ENCODE results near the gene C9orf40.

C9orf40 gene

DNA sequence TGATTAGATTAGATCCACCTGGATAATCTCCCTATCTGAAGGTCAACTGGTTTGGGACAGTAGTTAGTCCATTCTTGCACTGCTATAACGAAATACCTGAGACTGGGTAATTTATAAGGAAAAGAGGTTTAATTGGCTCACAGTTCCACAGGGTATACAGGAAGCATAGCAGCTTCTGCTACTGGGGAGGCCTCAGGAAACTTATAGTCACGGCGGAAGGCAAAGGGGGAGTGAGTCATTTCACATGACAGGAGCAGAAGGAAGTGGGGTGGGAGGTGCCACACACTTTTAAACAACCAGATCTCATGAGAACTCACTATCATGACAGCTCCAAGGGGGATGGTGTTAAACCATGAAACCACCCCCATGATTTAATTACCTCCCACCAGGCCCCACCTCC is 9.9 kb downstream of the C9orf40 start:
- in situ Hi-C loops (cut with MboI; ENCODE audit: low sequenced_read_pairs) = no loop called here

DNA sequence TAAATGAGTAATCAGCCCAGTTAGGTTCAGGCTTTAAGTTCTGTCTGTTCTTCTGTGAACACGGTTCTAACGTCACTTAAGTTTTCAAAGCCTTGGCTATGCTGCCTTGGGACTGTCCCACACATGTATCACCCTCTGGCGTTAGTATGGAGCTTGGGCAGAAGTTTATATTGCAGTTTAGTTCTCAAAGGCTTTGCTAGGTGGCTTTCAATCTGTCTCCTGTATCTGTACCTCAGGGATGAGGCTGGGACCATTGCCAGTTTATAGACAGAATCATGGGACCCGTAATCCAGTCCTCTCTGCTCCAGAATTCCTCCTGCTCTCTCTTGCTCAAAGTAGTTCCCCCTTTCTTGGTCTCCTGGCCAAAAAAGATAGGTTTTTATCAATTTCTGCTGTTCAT is 12.1 kb downstream of the C9orf40 start:
- in situ Hi-C loops (cut with MboI; ENCODE audit: low sequenced_read_pairs) = no loop called here

GRCh38 chr9:74935008-74935407 is 17.7 kb downstream of the C9orf40 start:
- in situ Hi-C loops (cut with MboI; ENCODE audit: low sequenced_read_pairs) = no loop called here

- in situ Hi-C loops (cut with MboI; ENCODE audit: low sequenced_read_pairs) = no loop called here
Measured at GRCh38 chr9:74921737-74922136, 31.0 kb downstream of the C9orf40 start.

DNA sequence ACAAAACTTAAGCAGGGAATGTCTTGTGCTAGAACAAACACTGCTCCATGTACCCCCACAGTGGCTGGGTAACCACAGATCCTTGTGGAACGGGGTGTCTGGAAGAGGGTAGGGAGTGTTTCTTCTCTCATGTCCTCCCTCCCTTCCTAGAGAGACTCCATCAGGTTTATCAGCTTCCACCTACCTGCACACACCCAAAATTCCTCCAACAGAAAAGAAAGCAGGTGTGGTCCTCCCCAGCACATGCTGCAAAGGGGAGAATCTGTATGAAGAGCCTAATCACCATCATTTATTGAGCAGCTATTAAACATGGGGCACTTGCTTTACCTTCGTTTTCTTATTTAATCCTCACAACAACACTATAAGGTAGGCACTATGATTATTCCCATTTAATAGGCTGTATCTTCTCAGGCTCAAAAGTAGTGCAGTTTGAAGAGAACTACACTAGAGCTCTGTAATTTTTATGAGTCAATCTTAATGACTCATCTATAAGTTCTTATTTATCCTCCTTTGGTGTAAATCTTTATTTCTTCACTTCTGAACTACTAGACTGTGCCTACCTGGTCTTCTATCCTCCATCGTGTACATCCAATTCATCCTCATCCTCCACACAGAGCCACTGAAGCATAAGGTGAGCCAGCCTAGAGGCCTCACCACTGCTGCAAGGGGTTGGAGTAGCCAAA is 31.6 kb downstream of the C9orf40 start:
- in situ Hi-C loops (cut with MboI; ENCODE audit: low sequenced_read_pairs) = no loop called here

- in situ Hi-C loops (cut with MboI; ENCODE audit: low sequenced_read_pairs) = no loop called here
Measured at GRCh38 chr9:74910036-74910435, 42.7 kb downstream of the C9orf40 start.

DNA sequence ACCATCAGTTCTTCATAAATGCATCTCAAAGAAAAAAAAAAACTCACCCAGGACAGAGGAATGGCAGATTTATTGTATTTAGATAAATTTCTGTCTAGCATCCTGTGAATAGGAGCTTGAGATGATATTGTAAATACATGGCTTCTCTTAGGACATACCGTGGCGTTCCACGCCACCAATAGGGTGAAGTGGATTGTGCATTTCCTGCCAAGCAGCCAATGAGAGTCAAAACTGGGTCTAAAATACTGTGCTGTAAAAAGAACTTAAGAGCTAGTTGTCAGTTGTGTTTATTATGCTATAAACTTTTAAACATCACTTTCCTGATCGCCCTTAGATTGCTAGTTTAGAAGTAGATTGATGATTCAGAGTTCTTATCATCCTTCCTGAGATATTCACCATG is 44.0 kb downstream of the C9orf40 start:
- in situ Hi-C loops (cut with MboI; ENCODE audit: low sequenced_read_pairs) = no loop called here

DNA sequence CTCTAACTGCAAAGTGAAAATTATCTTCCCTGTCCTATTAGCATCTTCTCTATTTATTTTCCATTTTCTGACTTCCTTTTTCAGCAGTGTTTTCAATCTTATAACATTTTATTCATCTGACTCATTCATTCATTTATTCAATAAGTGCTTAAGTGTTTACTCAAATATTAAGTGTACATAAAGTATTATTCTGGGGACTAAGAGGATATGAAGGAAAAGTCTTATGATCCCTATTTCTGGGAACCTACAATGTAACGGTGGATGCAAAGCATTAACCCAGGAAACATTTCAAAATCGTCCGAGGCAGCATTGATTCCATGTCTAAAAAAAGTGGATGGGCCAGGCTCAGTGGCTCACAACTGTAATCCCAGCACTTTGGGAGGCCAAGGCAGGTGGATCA is 45.6 kb downstream of the C9orf40 start:
- in situ Hi-C loops (cut with MboI; ENCODE audit: low sequenced_read_pairs) = no loop called here

- in situ Hi-C loops (cut with MboI; ENCODE audit: low sequenced_read_pairs) = no loop called here
Measured at GRCh38 chr9:74901001-74901400, 51.7 kb downstream of the C9orf40 start.

Data from HL-60/S4 (cell line).